Vagina (tissue), 2 donors: ENCODE data around the gene OCSTAMP. TPM values are rescaled to one million over a fixed set of nuclear protein-coding genes. Genes with fewer than 3 reads are reported as not detected.
A peak's percentile ranks its signal among the peaks of the same experiment; 100 is the strongest.

Experiments used
- DNase-seq, 2 donors: peaks; one replicate each; pipeline ENCODE4 v3.0.0-alpha.2; 2017; ENCODE audit errors: extremely low spot score in 2 of 2
- H3K27ac ChIP-seq: fragments of 200-600 bp; sonication (generic); one replicate; pipeline ENCODE4 v1.5.1; 2019
- H3K27me3 ChIP-seq: fragments of 200-600 bp; sonication (generic); one replicate; pipeline ENCODE4 v1.5.1; 2019
- H3K36me3 ChIP-seq, 2 donors: fragments of 200-600 bp; sonication (generic); one replicate each; pipeline ENCODE4 v1.5.1; 2017 to 2019
- H3K4me1 ChIP-seq: fragments of 200-600 bp; sonication (generic); one replicate; pipeline ENCODE4 v1.5.1; 2019
- H3K4me3 ChIP-seq, 2 donors: fragments of 200-600 bp; sonication (generic); 1 replicate in 1 of 2; 2 replicates in 1 of 2; pipeline ENCODE4 v1.5.1; 2016 to 2019
- H3K9me3 ChIP-seq: fragments of 200-600 bp; sonication (generic); one replicate; pipeline ENCODE4 v1.5.1; 2019
- POLR2A ChIP-seq, 2 donors: fragments of 450-650 bp; IDR thresholded peaks; one replicate each; pipeline ENCODE4 v1.6.1; 2017; ENCODE audit warnings: antibody characterized with exemption in 2 of 2, mild to moderate bottlenecking in 2 of 2, moderate library complexity in 2 of 2
- POLR2AphosphoS5 ChIP-seq, 2 donors: sonication (generic); formaldehyde crosslinking; IDR thresholded peaks; one replicate each; pipeline ENCODE4 v1.9.0; 2017; ENCODE audit warnings: antibody characterized with exemption in 2 of 2, mild to moderate bottlenecking in 2 of 2, low read depth in 1 of 2; ENCODE audit not compliant: insufficient read depth in 1 of 2
- intact Hi-C: fragments of 100-400 bp; cut with DNase I; formaldehyde crosslinking; loops from one replicate; pipeline ENCODE4 v1.15.1; 2023
- total RNA-seq: library from RNA; depleted of rRNA; stranded (reverse); fragments of >200 nt; gene quantifications from one replicate; pipeline ENCODE4 v1.2.3, GENCODE V29; 2016
- TF ChIP-seq, protein P1 (sequence below), 3 experiments: fragments of 450-650 bp in 2 of 3; fragments of 200-600 bp in 1 of 3; sonication (generic) in 1 of 3; IDR thresholded peaks; one replicate each; pipeline ENCODE4 v1.5.1; 2017 to 2019; ENCODE audit warnings: antibody characterized with exemption in 3 of 3, mild to moderate bottlenecking in 2 of 3, moderate library complexity in 2 of 3

OCSTAMP gene
- total RNA-seq, 1 donor from 2014 or later: not detected

DNA sequence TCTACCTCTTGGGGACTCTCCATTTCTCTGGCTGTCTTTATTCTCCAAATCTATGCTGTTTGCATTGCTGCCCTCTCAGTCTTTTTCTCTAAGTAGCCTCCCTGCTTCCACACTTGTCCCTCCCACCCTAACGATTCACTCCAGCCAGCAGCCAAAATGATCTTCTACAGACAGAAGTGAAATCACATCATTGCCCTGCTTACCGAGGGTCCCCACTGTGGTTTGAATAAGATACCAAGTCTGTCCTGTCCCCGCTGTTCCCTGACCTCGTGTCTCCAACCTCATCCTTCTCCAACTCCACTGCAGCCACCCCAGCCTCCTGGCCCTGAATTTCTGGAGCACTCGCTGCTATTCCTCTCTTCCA, 11.5 kb upstream of the OCSTAMP start:
- Histone ChIP-seq H3K4me1 (peaks cover 6% of the 10 kb centered on the region), H3K4me3 (peak overlapping the region; percentile 28 to 47), H3K27ac (peak overlapping the region; percentile 40), H3K36me3 (no peaks in the 10 kb centered on the region), H3K9me3 (no peaks in the 10 kb centered on the region), H3K27me3 (no peaks in the 10 kb centered on the region)
- intact Hi-C loops: loop anchor here (10.0 kb wide), 1 partner anchor 123 kb away; the partner anchor contains the start of gene TP53RK
- no peak for DNase-seq
- TF ChIP-seq POLR2AphosphoS5 (IDR thresholded peaks at IDR 0.05; ENCODE audit: insufficient read depth in 1 of 2, low read depth in 1 of 2): no peak
- TF ChIP-seq POLR2A (IDR thresholded peaks at IDR 0.05): no peak
- TF ChIP-seq, protein P1, sequence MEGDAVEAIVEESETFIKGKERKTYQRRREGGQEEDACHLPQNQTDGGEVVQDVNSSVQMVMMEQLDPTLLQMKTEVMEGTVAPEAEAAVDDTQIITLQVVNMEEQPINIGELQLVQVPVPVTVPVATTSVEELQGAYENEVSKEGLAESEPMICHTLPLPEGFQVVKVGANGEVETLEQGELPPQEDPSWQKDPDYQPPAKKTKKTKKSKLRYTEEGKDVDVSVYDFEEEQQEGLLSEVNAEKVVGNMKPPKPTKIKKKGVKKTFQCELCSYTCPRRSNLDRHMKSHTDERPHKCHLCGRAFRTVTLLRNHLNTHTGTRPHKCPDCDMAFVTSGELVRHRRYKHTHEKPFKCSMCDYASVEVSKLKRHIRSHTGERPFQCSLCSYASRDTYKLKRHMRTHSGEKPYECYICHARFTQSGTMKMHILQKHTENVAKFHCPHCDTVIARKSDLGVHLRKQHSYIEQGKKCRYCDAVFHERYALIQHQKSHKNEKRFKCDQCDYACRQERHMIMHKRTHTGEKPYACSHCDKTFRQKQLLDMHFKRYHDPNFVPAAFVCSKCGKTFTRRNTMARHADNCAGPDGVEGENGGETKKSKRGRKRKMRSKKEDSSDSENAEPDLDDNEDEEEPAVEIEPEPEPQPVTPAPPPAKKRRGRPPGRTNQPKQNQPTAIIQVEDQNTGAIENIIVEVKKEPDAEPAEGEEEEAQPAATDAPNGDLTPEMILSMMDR (IDR thresholded peaks at IDR 0.05): no peak

DNA sequence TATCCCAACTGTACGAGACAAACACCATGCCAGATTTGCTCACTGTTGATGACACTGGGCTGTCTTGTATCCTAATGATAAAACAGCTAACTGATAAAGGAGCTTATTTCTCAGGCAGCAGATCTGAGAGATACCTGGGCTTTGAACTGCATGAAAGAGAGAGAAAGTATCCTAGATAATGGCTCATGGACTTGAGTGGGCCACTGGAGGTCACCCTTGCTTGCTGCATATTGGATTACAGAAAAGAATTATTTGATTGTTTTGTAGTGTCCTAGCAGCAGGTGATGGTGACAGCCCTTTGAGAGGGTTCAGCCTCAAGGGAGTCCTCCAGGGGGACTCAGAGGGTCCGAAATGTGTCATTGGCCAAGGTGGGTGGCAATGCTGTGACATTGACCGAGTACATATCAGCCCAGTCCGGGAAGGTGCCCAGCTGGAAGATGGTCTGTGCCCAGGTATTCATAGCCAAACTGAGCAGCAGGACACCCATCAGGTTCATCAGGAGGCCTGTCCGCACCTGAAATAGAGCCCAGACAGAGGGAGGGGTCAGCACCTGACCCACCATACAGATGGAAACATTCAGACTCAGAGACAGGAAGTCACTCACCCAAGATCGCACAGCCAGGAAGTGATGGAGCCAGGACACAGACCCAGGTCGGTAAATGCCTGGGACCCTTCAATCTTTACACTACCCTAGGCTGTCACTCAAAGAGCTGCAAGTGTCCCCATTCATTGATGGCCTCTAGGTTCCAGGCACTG, 9.4 kb upstream of the OCSTAMP start:
- no peak overlapping the region for H3K4me3 ChIP-seq

DNA sequence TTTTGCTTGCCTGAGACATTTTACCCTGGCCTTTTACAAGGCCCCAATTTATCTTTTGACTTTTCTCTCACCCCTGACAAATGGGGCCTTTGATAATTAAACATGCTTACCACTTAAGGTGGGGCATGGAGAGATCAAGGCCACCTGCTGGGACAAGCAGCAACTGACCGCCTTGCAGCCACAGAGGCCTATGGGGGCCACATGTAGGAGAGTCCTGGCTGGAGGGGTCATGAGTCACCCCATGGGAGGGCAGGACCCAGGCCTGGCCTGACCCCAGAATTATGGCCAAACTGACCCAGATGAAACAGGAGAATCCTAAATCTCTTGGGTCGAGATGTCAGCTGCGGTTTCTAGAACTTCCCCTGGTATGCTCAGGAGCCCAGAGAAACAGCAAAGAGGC, 8.5 kb upstream of the OCSTAMP start:
- Histone ChIP-seq H3K9me3 (no peaks in the 10 kb centered on the region), H3K27me3 (no peaks in the 10 kb centered on the region), H3K36me3 (no peaks in the 10 kb centered on the region), H3K4me1 (peaks cover 6% of the 10 kb centered on the region), H3K4me3 (no peak overlapping the region), H3K27ac (no peak overlapping the region)
- intact Hi-C loops: no loop called here
- DNase-seq: no peak
- no peak for TF ChIP-seq POLR2AphosphoS5 (IDR thresholded peaks at IDR 0.05; ENCODE audit: insufficient read depth in 1 of 2, low read depth in 1 of 2)
- TF ChIP-seq, protein P1 (IDR thresholded peaks at IDR 0.05): no peak
- TF ChIP-seq POLR2A (IDR thresholded peaks at IDR 0.05): no peak

More for the DNA sequence above, 9.4 kb upstream of the OCSTAMP start:
- no peak overlapping the region for H3K27ac ChIP-seq
- no peak for DNase-seq
- peaks cover 6% of the 10 kb centered on the region for H3K4me1 ChIP-seq
- no peaks in the 10 kb centered on the region for H3K36me3 ChIP-seq
- no peaks in the 10 kb centered on the region for H3K9me3 ChIP-seq
- H3K27me3 ChIP-seq: no peaks in the 10 kb centered on the region
- intact Hi-C loops: loop anchor here (10.0 kb wide), 1 partner anchor 125 kb away; the partner anchor contains the start of gene TP53RK
- TF ChIP-seq POLR2AphosphoS5 (IDR thresholded peaks at IDR 0.05; ENCODE audit: insufficient read depth in 1 of 2, low read depth in 1 of 2): no peak
- TF ChIP-seq, protein P1 (IDR thresholded peaks at IDR 0.05): no peak
- no peak for TF ChIP-seq POLR2A (IDR thresholded peaks at IDR 0.05)

DNA sequence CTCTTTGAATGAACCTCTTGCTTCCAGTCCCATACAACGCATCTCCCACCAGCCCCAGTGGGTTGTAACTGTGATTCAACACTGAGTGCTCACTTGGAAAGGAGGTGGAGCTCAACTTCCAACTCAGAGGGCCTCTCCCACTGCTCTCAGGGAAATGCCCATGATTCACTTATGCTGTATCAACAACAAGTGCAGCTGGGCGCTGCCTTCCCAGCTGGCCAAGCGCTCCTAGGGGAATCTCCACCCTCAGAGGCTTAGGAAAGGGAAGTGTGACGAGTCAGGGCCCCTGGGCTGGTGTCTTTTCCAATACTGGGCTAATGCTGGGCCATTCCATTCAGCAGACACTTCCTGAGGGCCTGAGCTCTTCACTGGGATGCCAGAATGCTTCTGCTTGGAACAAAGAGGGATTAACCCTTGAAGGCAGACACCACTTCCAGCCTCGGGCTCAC, 8.1 kb upstream of the OCSTAMP start:
- no peak for DNase-seq
- Histone ChIP-seq H3K36me3 (no peaks in the 10 kb centered on the region), H3K27ac (no peak overlapping the region), H3K9me3 (no peaks in the 10 kb centered on the region), H3K27me3 (no peaks in the 10 kb centered on the region), H3K4me1 (peaks cover 6% of the 10 kb centered on the region), H3K4me3 (no peak overlapping the region)
- TF ChIP-seq POLR2AphosphoS5 (IDR thresholded peaks at IDR 0.05; ENCODE audit: insufficient read depth in 1 of 2, low read depth in 1 of 2) (no peak), POLR2A (IDR thresholded peaks at IDR 0.05) (no peak)
- TF ChIP-seq, protein P1 (IDR thresholded peaks at IDR 0.05): no peak
- intact Hi-C loops: no loop called here
